GM18867 (cell line): Measurements from ENCODE around the gene C1QTNF9.
"Not testable (repeated sequence)": the region's sequence is repeated elsewhere in the genome, so short reads cannot be mapped to it uniquely, and the experiment has no call there.

Experiments used
- ATAC-seq: cut with Tn5 transposase; IDR thresholded peaks from one replicate; pipeline ENCODE4 v1.9.1; 2021; ENCODE audit warnings: mild to moderate bottlenecking, moderate library complexity; ENCODE audit not compliant: unreplicated experiment

Gene C1QTNF9

GRCh38 chr13:24309300-24309699 lies at the start of gene C1QTNF9:
TSS of gene C1QTNF9 (plus strand) at chr13:24309580. CDS start at chr13:24316004, 6,424 bp downstream.
- ATAC-seq: not testable (repeated sequence)

GRCh38 chr13:24261566-24261965 lies 47.8 kb upstream of the C1QTNF9 start:
- ATAC-seq: no peak

- ATAC-seq: no peak
Measured at GRCh38 chr13:24263632-24264031, 45.7 kb upstream of the C1QTNF9 start.

GRCh38 chr13:24264976-24265375 lies 44.4 kb upstream of the C1QTNF9 start:
- ATAC-seq: no peak

GRCh38 chr13:24265453-24265852 lies 43.9 kb upstream of the C1QTNF9 start:
- ATAC-seq: no peak

GRCh38 chr13:24267274-24267673 lies 42.1 kb upstream of the C1QTNF9 start:
- ATAC-seq: no peak

- no peak for ATAC-seq
Measured at GRCh38 chr13:24267801-24268200, 41.6 kb upstream of the C1QTNF9 start.

- no peak for ATAC-seq
Measured at GRCh38 chr13:24269821-24270220, 39.6 kb upstream of the C1QTNF9 start.

- peak; percentile 56 for ATAC-seq
Measured at GRCh38 chr13:24270639-24271141, 38.7 kb upstream of the C1QTNF9 start.

GRCh38 chr13:24271231-24271600 lies 38.2 kb upstream of the C1QTNF9 start:
- no peak for ATAC-seq

- ATAC-seq: peak; percentile 51
Measured at GRCh38 chr13:24271601-24272451, 37.6 kb upstream of the C1QTNF9 start.

- no peak for ATAC-seq
Measured at GRCh38 chr13:24272452-24273161, 36.8 kb upstream of the C1QTNF9 start.

GRCh38 chr13:24273926-24274325 lies 35.5 kb upstream of the C1QTNF9 start:
- ATAC-seq: no peak

- ATAC-seq: peak; percentile 66
Measured at GRCh38 chr13:24274452-24275021, 34.8 kb upstream of the C1QTNF9 start.

- ATAC-seq: no peak
Measured at GRCh38 chr13:24275041-24275440, 34.3 kb upstream of the C1QTNF9 start.

GRCh38 chr13:24276306-24276705 lies 33.1 kb upstream of the C1QTNF9 start:
- no peak for ATAC-seq

- ATAC-seq: no peak
Measured at GRCh38 chr13:24276861-24277260, 32.5 kb upstream of the C1QTNF9 start.

- ATAC-seq: no peak
Measured at GRCh38 chr13:24277761-24278160, 31.6 kb upstream of the C1QTNF9 start.

- ATAC-seq: no peak
Measured at GRCh38 chr13:24279327-24280110, 29.9 kb upstream of the C1QTNF9 start.

GRCh38 chr13:24280720-24281119 lies 28.7 kb upstream of the C1QTNF9 start:
- no peak for ATAC-seq
